NCI-H82 treated with DMSO at 0.1 percent for 48 hours (cell line): ENCODE results near the gene TENT4A.

Source experiments
- DNase-seq: peaks from one replicate; lab custom pipeline; 2025; ENCODE audit not compliant: unreplicated experiment; lab: John Stamatoyannopoulos, UW

TENT4A gene

DNA sequence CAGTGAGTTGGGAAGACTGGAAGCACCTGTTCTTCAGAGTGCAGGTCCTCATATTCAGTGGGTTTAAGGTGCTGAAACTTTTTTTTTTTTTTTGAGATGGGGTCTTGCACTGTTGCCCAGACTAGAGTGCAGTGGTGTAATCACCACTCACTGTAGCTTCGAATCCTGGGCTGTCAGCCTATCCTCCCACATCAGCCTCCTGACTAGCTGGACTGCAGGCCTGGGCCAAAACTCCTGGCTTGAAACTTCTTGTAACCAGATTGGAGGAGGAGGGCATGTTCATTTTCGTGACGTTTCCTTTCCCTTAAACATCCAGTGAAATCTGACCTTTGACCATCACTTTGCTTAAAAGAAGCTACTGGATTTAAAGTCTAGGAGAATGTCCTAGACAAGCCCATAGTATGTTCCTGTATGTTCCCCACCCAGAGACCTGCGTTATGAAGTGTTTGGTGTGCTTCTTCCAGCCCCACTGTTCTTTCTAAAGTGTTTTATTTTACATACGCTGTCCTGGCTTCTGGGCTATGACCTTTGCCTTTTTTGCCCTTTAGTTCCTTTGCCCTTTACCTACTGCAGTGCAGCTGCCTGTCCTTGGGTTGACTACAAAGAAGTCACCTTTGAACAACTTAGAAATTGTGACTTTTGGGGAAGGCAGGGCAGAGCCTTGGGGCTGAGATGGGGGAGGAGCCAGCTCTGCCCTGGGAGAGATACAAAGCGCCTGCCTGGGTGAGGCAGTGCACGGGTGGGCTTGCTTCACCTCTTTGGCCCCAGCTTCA lies 18.4 kb downstream of the TENT4A start:
- DNase-seq: no peak

DNA sequence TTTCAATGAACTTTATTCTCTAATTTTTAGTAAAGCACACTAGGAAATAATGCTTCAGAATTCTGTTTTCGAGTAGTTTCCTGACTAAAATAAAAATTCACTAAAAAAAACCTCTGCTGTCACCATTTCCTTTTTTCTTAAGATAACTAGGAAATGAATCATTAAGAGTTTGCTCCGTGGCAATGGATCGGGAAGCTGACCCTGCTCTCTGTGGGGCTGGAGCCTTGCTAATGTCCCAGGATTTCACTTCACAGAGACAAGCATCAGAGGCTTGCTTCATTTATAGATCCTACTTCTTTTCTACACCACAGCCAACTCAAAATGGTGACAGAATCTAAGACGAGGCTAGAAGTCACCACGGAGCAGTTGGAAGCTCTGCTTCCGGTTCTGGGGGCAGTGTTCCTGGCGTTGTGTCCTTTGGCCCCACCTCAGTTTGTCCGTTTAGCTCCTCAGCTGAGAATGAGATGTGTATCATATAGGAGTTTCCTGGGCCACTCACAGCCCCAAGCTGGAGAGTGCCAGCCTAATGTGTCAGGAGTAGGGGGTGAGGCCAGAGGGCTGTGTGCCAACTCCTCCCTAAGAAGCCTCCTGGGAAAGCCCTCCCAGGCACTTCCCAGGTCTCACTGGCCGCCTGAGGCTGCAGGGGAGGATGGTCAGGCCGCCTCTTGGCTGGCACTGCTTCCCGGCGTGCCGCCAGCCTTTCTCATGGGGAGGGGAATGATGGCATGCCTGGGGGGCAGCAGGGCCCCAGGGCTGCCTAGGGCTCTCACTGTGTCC lies 19.6 kb downstream of the TENT4A start:
- no peak for DNase-seq

DNA sequence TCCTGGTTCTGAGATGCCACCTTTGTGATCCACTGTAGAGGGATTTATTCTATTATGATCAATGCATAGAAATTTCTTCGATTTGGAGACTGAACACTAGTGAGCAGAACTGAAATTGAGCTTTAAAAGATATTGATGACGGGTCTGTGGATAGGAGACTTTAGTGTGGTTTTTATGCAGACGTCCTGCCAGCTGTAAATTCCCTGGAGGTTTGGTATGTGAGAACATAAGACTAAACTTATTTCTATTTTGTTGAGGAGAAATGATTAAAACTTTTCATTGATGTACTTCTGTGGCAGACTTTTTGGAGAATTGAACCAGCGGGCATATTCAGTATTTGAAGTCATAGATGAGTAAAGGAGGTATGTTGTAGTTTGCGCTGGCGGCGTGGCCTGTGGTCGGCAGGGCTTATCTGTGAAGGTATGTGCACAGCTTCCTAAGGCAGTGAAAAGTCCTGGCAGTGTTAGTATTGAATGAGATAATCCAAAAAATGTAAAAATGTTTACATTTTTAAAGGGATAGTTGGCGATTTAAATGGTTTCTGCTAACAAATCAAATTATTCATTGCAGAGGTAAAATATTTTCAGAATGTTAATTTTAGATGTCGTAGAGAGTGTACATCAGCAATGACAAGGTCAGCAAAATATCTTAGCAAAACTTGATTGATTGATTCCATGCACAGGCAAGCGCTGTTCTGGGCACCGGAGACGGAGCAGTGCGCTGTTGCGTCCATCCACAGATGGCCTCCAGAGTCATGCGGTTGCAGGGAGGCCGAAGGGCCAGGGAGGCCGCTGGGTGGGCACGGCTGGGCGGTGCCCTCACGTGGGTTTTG lies 20.4 kb downstream of the TENT4A start:
- no peak for DNase-seq

DNA sequence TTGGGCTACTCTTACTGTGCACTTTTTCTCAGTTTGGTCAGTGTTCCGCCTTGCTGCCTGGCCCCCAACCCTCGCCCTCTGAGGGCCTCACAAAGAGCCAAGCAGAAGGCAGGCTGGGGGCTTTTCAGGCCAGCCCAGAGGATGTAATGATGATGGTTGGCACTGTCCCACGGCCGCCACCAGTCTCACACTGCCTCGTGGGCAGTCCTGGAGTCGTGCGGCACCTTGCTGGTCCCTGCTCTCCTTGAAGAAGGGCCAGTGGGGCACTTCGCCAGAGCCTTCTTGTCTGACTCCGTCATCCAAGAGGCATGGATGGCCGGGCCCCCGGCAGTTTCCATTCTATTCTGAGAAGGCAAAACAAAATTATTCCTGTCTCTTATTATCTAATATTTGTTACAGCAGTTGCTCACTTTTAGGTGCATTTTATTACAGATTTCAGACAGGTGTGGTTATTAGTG lies 21.0 kb downstream of the TENT4A start:
- no peak for DNase-seq

DNA sequence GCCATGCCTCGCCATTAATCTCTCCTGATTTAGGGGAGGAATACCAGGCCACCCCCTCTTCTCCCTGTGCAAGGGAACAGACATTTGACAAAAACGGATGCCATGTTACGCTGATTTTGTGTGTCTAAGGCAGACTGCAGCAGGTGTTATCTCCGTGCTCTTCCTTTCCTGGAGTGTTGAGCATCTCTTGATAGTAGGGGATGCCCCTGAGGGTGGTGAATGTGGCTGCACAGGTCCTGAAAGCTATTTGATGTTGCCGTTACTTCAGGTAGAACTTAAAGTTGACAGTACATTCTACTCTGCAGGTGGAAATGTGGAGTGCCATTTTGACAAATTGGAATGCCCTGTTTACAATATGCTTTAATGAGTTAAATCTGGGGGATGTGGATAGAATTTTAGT lies 21.5 kb downstream of the TENT4A start:
- DNase-seq: no peak

DNA sequence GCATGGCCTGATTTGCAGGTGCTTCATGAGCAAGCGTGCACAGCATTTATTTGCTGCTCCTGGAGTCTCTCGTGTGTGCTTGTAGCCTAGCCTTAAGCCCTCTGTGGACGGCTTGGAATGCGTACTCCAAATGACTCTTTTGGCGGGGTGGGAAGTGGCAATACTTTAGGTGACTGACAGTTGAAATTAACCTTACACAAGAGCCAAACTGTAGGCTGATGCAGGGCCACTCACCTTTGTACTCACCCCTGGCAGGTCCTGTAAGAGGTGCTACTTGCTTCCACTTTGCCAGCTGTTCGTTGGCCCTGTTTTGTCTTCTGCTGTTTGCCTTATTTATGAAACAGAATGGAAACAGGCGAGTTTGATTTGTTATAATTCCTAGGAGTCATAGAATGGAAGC lies 22.9 kb downstream of the TENT4A start:
- no peak for DNase-seq

DNA sequence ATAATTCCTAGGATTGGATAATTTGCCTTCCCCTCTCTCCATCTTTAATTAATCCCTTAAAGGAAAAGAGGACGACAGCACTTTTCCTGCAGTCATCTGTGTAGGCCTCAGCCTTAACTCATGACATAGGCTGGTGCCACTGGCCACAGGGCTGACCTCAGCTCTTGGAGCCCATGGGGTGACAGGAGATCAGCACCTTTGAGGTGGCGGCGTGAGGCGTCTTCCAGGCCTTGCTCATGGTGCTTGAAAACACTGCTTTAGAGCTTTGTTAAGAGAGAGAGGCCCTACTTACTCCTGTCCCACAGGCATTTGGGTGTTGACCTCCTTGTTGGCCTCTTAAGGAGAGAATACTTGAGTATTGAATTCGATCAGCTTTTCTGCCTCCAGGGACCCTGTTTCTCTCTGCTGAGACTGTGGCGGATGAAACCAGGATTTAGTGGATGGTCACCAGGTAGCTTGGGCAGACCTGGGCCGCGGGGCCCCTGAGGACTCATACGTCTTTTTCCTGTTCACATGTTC lies 23.4 kb downstream of the TENT4A start:
- no peak for DNase-seq

DNA sequence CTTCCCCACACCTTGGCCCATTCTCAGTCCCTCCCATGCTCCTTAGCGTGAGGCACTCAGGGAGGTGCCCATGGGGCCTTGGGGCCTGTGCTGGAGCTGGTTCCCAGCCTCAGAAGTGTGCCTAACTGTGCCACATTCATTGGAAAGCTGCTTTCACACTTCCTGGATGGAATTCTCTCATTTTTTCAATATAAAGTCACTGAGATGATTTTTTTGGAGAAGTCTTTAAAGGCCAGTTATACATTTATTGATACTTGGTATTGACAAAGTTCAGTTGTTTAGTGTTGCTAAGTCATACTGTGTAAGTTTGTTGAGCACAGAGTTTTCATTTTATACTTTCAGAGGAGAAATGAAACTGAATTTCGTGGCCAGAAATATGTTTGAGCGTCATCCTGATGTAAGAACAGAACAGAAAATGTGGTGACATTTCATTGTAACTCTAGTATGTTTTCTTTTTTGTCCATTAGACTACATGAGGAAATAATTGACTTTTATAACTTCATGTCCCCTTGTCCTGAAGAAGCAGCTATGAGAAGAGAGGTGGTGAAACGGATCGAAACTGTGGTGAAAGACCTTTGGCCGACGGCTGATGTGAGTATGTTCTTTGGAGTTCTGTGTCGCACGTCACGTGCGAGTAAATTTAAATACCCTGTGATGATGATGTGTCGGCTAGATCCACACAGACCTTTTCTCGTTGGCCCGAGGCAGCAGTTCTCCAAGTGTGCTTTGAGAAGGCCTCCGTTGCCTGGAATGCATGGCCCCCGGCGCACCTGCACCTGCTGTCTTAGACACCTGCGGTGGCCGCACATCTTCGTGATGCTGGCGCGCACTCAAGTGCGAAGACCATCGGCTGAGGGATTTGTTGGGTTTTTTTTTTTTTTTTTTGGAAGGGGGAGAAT lies 24.1 kb downstream of the TENT4A start:
- DNase-seq: no peak

GRCh38 chr5:6739603-6740002 lies 26.4 kb downstream of the TENT4A start:
- DNase-seq: no peak

DNA sequence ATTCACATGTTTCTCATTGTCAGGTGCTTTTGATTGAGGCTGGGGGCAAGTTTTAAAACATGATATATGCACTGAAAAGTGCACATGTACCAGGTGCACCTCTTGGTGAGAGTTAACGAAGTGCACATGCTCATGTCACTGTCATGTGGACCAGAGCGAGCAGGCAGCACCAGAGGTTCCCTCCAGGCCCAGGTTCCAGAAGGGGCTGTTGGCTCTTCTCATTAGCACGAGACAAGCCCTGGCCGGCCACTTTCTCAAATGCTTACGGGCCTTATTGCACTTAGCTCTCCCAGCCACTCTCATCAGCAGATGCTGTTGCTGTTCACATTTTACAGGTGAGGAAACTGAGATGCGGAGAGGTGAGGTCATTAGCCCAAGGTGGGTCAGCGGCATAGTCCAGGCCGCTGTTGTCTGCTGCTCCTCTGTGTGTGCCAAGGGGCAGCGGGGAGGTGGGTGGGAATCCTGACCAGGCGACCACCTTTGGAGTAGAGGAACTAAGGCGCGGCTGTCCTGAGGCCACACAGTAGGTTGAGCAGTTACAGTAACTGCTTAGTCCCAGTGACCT lies 27.4 kb downstream of the TENT4A start:
- no peak for DNase-seq

DNA sequence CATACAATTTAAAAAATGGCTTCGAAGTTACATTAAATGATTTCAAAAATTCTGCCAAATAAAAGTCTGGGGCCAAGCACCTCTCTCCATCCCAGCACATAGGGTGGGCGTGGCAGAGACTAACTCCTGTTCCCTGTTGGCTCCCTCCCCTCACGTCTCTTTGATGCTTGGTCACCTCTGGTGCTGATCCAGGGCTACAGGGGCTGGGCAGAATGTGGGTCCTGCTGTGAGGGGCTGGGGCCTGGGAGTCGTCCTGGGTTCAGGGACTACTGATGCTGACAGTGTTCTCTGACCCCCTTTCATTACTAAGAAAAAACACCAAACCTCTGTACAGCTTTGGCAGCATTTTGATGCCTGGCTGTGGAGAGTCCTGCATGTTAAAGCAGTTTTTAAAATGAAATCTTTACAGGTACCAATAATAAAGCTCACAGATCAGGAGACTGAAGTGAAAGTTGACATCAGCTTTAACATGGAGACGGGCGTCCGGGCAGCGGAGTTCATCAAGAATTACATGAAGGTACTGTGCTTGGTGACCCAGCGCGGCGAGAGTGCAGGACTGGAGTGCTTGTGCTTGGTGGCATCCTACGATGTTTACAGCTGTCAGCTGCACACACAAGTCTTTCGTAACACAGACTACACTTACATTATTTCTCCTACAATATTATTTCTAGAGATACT lies 29.0 kb downstream of the TENT4A start:
- DNase-seq: no peak

- no peak for DNase-seq
Measured at GRCh38 chr5:6743161-6743560, 29.9 kb downstream of the TENT4A start.

DNA sequence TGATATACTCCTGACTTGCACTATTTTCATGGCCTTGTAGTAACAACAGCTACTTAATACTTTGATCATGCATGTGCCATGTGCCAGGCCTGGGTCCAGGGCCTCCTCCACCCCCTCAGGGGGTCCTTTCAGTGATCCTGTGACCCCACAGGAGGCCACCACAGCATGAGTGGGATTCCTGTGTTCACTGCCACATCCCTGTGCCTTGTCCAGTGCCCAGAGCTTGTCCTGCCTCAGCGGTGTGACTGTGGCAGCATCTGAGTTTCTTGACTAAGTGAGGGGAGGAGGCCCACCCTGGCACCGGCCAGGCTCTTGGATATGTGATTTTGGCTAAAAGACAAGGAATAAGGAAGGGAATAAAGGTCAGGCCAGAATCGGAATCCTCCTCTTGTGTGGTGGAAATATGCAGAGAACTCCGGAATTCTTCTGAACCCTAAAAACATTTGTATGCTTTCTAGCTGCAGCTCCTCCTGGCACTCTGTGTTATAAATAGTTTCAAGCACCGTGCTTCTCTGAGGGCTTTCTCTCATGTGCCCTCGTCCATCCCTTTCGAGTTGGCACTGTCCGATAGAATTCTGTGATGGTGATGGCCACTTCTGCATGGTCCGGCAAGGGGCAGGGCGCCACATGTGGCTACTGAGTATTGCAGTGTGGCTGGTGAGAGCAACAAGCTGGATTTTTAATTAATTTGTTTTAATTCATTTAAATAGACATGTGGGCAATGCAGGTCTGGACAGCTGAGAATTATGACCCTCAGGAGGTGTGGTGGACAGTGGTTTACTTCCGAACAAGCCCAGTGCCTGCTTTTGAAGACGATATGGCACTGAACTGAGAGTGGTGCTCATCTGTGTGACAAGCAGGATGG lies 31.8 kb downstream of the TENT4A start:
- DNase-seq: no peak

- DNase-seq: no peak
Measured at GRCh38 chr5:6745706-6746222, 32.5 kb downstream of the TENT4A start.

DNA sequence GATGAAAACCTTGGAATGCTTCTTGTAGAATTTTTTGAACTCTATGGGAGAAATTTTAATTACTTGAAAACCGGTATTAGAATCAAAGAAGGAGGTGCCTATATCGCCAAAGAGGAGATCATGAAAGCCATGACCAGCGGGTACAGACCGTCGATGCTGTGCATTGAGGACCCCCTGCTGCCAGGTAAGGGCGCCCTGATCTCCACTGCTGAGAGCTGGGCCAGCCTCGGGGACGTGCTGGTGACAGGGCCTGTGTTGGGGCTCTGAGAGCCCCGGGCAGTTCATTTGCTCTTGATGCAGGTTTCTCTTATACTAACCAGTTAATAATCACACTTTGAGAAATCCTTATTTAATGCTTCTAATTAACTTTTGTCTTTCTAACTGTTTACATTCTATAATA lies 33.0 kb downstream of the TENT4A start:
- DNase-seq: no peak

DNA sequence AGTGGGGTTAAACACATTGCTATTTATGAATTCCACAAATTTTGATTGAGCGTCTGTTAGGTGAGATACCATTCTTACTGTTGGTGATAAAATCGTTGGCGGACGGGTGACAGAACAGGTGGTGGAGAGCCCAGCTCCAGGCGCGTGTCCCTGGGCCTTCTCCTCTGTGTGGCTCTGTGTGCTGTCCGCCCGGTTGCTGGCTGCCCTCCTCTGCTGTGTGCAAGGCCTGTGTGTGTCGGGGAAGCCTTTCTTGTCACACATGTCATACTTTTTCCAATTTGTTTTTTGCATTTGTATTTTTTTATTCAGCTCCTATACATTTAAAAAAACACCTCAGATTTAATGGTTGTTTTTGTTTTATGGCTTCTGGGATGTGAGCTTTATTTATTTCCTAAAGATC lies 33.9 kb downstream of the TENT4A start:
- no peak for DNase-seq

DNA sequence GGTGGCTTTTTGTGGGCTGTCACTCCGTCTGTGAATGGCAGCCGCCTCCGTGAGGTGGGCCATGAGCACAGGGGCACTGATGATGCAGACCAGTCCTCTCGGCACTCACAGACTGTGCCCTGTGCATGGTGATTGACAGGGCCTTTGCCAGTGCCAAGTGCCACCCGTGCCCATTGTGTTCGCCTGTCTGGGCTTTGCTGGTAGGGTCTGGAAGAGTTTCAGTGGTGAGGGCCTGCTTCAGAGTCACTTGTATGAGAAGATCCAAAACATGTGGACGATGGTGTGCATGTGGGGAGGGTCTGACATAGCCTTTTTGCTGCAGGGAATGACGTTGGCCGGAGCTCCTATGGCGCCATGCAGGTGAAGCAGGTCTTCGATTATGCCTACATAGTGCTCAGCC lies 34.9 kb downstream of the TENT4A start:
- no peak for DNase-seq

- DNase-seq: no peak
Measured at GRCh38 chr5:6749026-6749716, 35.9 kb downstream of the TENT4A start.
